NCI-H2029 treated with DMSO at 0.1 percent for 48 hours (cell line): ENCODE measurements around the gene DLG2.
"Not testable (repeated sequence)": the region's sequence is repeated elsewhere in the genome, so short reads cannot be mapped to it uniquely, and the experiment has no call there.

Experiments used
- DNase-seq: peaks from one replicate; lab custom pipeline; 2025; lab: John Stamatoyannopoulos, UW

Gene DLG2

GRCh38 chr11:85444479-85444878, 182.7 kb downstream of the DLG2 start:
- DNase-seq, result no peak

- DNase-seq, result no peak
Observed at GRCh38 chr11:85440273-85440672, 186.9 kb downstream of the DLG2 start.

GRCh38 chr11:85438328-85438727, 188.8 kb downstream of the DLG2 start:
- no peak for DNase-seq

GRCh38 chr11:85431319-85431718, 195.8 kb downstream of the DLG2 start:
- no peak for DNase-seq

GRCh38 chr11:85423794-85424193, 203.3 kb downstream of the DLG2 start:
- no peak for DNase-seq

- no peak for DNase-seq
Observed at GRCh38 chr11:85423316-85423715, 203.8 kb downstream of the DLG2 start.

- DNase-seq, result no peak
Observed at GRCh38 chr11:85414175-85414574, 213.0 kb downstream of the DLG2 start.

- no peak for DNase-seq
Observed at GRCh38 chr11:85407648-85408047, 219.5 kb downstream of the DLG2 start.

- no peak for DNase-seq
Observed at GRCh38 chr11:85406841-85407240, 220.3 kb downstream of the DLG2 start.

- DNase-seq, result no peak
Observed at GRCh38 chr11:85406316-85406715, 220.8 kb downstream of the DLG2 start.

GRCh38 chr11:85395515-85396055, 231.6 kb downstream of the DLG2 start:
- not testable (repeated sequence) for DNase-seq

GRCh38 chr11:85394283-85394682, 232.9 kb downstream of the DLG2 start:
- DNase-seq, result no peak

- DNase-seq, result no peak
Observed at GRCh38 chr11:85391141-85391540, 236.0 kb downstream of the DLG2 start.

GRCh38 chr11:85385547-85385946, 241.6 kb downstream of the DLG2 start:
- DNase-seq, result no peak

- no peak for DNase-seq
Observed at GRCh38 chr11:85385111-85385510, 242.0 kb downstream of the DLG2 start.

- DNase-seq, result no peak
Observed at GRCh38 chr11:85379066-85379465, 248.1 kb downstream of the DLG2 start.

- DNase-seq, result no peak
Observed at GRCh38 chr11:85377901-85378300, 249.2 kb downstream of the DLG2 start.

- DNase-seq, result no peak
Observed at GRCh38 chr11:85359859-85360258, 267.3 kb downstream of the DLG2 start.

- DNase-seq, result no peak
Observed at GRCh38 chr11:85355921-85356320, 271.2 kb downstream of the DLG2 start.

GRCh38 chr11:85349539-85349938, 277.6 kb downstream of the DLG2 start:
- not testable (repeated sequence) for DNase-seq

GRCh38 chr11:85348945-85349344, 278.2 kb downstream of the DLG2 start:
- DNase-seq, result no peak

- no peak for DNase-seq
Observed at GRCh38 chr11:85347291-85347690, 279.9 kb downstream of the DLG2 start.

- DNase-seq, result no peak
Observed at GRCh38 chr11:85346484-85346883, 280.7 kb downstream of the DLG2 start.

- DNase-seq, result not testable (repeated sequence)
Observed at GRCh38 chr11:85340846-85341245, 286.3 kb downstream of the DLG2 start.

- DNase-seq, result no peak
Observed at GRCh38 chr11:85318573-85318972, 308.6 kb downstream of the DLG2 start.
